Right cardiac atrium (tissue), 5 donors: ENCODE results near the gene SIPA1L3. TPM values are rescaled to one million over a fixed set of nuclear protein-coding genes. Genes with fewer than 3 reads are reported as not detected.

Experiments
- ATAC-seq, 2 donors: fragments of 200-7000 bp; cut with Tn5 transposase; one replicate each; pipeline versions ENCODE4 v1.8.0 to v1.9.1; 2020; ENCODE audit warnings: moderate library complexity in 2 of 2, mild to moderate bottlenecking in 1 of 2
- DNase-seq, 3 donors: peaks; one replicate each; pipeline ENCODE4 v3.0.0-alpha.2; 2020
- H3K27ac ChIP-seq: one replicate; pipeline ENCODE4 v1.5.1; 2013; ENCODE audit warnings: mild to moderate bottlenecking, low read length, control low read depth, moderate library complexity
- H3K27me3 ChIP-seq: one replicate; pipeline ENCODE4 v1.6.1; 2013; ENCODE audit not compliant: control insufficient read depth, insufficient read depth
- H3K4me1 ChIP-seq: one replicate; pipeline ENCODE4 v1.6.1; 2013; ENCODE audit warnings: low read length; ENCODE audit not compliant: control insufficient read depth, insufficient read depth
- H3K4me3 ChIP-seq: one replicate; pipeline ENCODE4 v1.5.1; 2013; ENCODE audit warnings: low read length, control low read depth
- H3K9me3 ChIP-seq: one replicate; pipeline ENCODE4 v1.6.1; 2013; ENCODE audit warnings: low read length; ENCODE audit not compliant: control insufficient read depth
- WGBS: extraction: QIAGEN DNeasy Blood & Tissue Kit; methylation state at CpG from one replicate; pipeline ENCODE4 v1.1.7; 2013; 5-methylcytosine and 5-hydroxymethylcytosine counted together
- intact Hi-C, 4 donors: fragments of 100-400 bp; cut with DNase I; formaldehyde crosslinking; loops; one replicate each; pipeline versions ENCODE4 v1.11.0 to v1.14.0; 2022 to 2023
- polyA plus RNA-seq: library from polyadenylated mRNA; stranded (reverse); fragments of 200-250 nt; gene quantifications from one replicate; pipeline ENCODE4 v1.2.3, GENCODE V29; 2013
- total RNA-seq, 4 donors: library from RNA; stranded (reverse); fragmentation: NEBNext Ultra II Directional; extraction: Animal tissue kit (Norgen Biotek cat#: 25700); gene quantifications; one replicate each; pipeline ENCODE4 v1.2.1, GENCODE V29; 2021
- donor health status: healthy with polysubstance abuse.
- donor health status: DM: no; HTN: yes; CAD: no.
- donor health status: DM: no; HTN: no; CAD: no.
- donor health status: DM: no; HTN: yes; CAD: no; lungs with severe emphysema.
- donor health status: DM: yes; HTN: yes; CAD: no.

SIPA1L3 gene
- total and polyA plus RNA-seq, 5 donors: 7.5 to 19.8 (median 10.2) TPM

GRCh38 chr19:38211151-38211591 lies 304.2 kb downstream of the SIPA1L3 start:
- Histone ChIP-seq H3K27me3 (no peaks in the 10 kb centered on the region), H3K4me1 (peaks cover 2% of the 10 kb centered on the region), H3K9me3 (no peaks in the 10 kb centered on the region), H3K27ac (no peak overlapping the region), H3K4me3 (peak overlapping the region; percentile 13)
- DNase-seq (peak in 2 of 3 donors; percentile 50 to 75), ATAC-seq (no peak)
- 8% methylated on average over 27 of the region's 27 CpGs for WGBS
- intact Hi-C loops: no loop called here

GRCh38 chr19:38211766-38212165 lies 304.8 kb downstream of the SIPA1L3 start:
- ATAC-seq (no peak), DNase-seq (no peak)
- Histone ChIP-seq H3K4me1 (peaks cover 2% of the 10 kb centered on the region), H3K4me3 (no peak overlapping the region), H3K27me3 (no peaks in the 10 kb centered on the region), H3K9me3 (no peaks in the 10 kb centered on the region), H3K27ac (no peak overlapping the region)
- 50% methylated on average over 15 of the region's 15 CpGs for WGBS
- intact Hi-C loops: no loop called here

GRCh38 chr19:38213469-38213868 lies 306.5 kb downstream of the SIPA1L3 start:
- H3K4me3 ChIP-seq: no peak overlapping the region
- H3K27me3 ChIP-seq: no peaks in the 10 kb centered on the region
- intact Hi-C loops: no loop called here
- 88% methylated on average over 23 of the region's 23 CpGs for WGBS
- no peak overlapping the region for H3K27ac ChIP-seq
- DNase-seq (no peak), ATAC-seq (no peak)
- peaks cover 2% of the 10 kb centered on the region for H3K4me1 ChIP-seq
- H3K9me3 ChIP-seq: no peaks in the 10 kb centered on the region

- H3K4me3 ChIP-seq: no peak overlapping the region
- no peaks in the 10 kb centered on the region for H3K27me3 ChIP-seq
- DNase-seq: no peak
- 72% methylated on average over 24 of the region's 24 CpGs for WGBS
- intact Hi-C loops: no loop called here
- no peak overlapping the region for H3K27ac ChIP-seq
- ATAC-seq: no peak
- H3K4me1 ChIP-seq: peaks cover 2% of the 10 kb centered on the region
- no peaks in the 10 kb centered on the region for H3K9me3 ChIP-seq
These were observed 307.1 kb downstream of the SIPA1L3 start for GRCh38 chr19:38213911-38214625.

- no peaks in the 10 kb centered on the region for H3K9me3 ChIP-seq
- H3K27me3 ChIP-seq: no peaks in the 10 kb centered on the region
- no peak overlapping the region for H3K4me3 ChIP-seq
- H3K27ac ChIP-seq: no peak overlapping the region
- ATAC-seq (no peak), DNase-seq (no peak)
- H3K4me1 ChIP-seq: no peaks in the 10 kb centered on the region
- WGBS: 65% methylated on average over 26 of the region's 26 CpGs
- intact Hi-C loops: no loop called here
These were observed 310.0 kb downstream of the SIPA1L3 start for GRCh38 chr19:38216785-38217641.

- intact Hi-C loops: no loop called here
- Histone ChIP-seq H3K27me3 (no peaks in the 10 kb centered on the region), H3K27ac (no peak overlapping the region), H3K4me3 (no peak overlapping the region), H3K9me3 (no peaks in the 10 kb centered on the region), H3K4me1 (no peaks in the 10 kb centered on the region)
- no peak for ATAC-seq
- 93% methylated on average over 3 of the region's 3 CpGs for WGBS
- DNase-seq: no peak
These were observed 311.2 kb downstream of the SIPA1L3 start for GRCh38 chr19:38218204-38218603.

GRCh38 chr19:38219221-38219620 lies 312.2 kb downstream of the SIPA1L3 start:
- H3K27me3 ChIP-seq: no peaks in the 10 kb centered on the region
- ATAC-seq: no peak
- 89% methylated on average over 10 of the region's 10 CpGs for WGBS
- H3K4me1 ChIP-seq: no peaks in the 10 kb centered on the region
- no peak overlapping the region for H3K27ac ChIP-seq
- intact Hi-C loops: no loop called here
- no peak for DNase-seq
- H3K4me3 ChIP-seq: no peak overlapping the region
- no peaks in the 10 kb centered on the region for H3K9me3 ChIP-seq

GRCh38 chr19:38221421-38221820 lies 314.4 kb downstream of the SIPA1L3 start:
- ATAC-seq: no peak
- 94% methylated on average over 6 of the region's 6 CpGs for WGBS
- H3K4me1 ChIP-seq: no peaks in the 10 kb centered on the region
- DNase-seq: no peak
- H3K9me3 ChIP-seq: no peaks in the 10 kb centered on the region
- intact Hi-C loops: loop anchor here in 2 of 4 donors (5.0 to 10.0 kb wide), 2 partner anchors 69 to 77 kb away; no protein-coding TSS in a partner anchor
- no peak overlapping the region for H3K27ac ChIP-seq
- no peaks in the 10 kb centered on the region for H3K27me3 ChIP-seq
- H3K4me3 ChIP-seq: no peak overlapping the region

- H3K27me3 ChIP-seq: no peaks in the 10 kb centered on the region
- intact Hi-C loops: loop anchor here in 2 of 4 donors (5.0 to 10.0 kb wide), 2 partner anchors 70 to 77 kb away; no protein-coding TSS in a partner anchor
These were observed 315.2 kb downstream of the SIPA1L3 start for GRCh38 chr19:38221919-38222830.

GRCh38 chr19:38223119-38223523 lies 316.1 kb downstream of the SIPA1L3 start:
- 94% methylated on average over 3 of the region's 3 CpGs for WGBS
- Histone ChIP-seq H3K9me3 (no peaks in the 10 kb centered on the region), H3K27ac (no peak overlapping the region), H3K27me3 (no peaks in the 10 kb centered on the region), H3K4me3 (no peak overlapping the region), H3K4me1 (no peaks in the 10 kb centered on the region)
- intact Hi-C loops: loop anchor here in 2 of 4 donors (5.0 to 10.0 kb wide), 2 partner anchors 71 to 78 kb away; no protein-coding TSS in a partner anchor
- ATAC-seq (no peak), DNase-seq (no peak)

More at GRCh38 chr19:38221919-38222830, 315.2 kb downstream of the SIPA1L3 start:
- no peaks in the 10 kb centered on the region for H3K9me3 ChIP-seq
- WGBS: 63% methylated on average over 64 of the region's 64 CpGs
- H3K27ac ChIP-seq: no peak overlapping the region
- H3K4me1 ChIP-seq: no peaks in the 10 kb centered on the region
- H3K4me3 ChIP-seq: no peak overlapping the region
- no peak for ATAC-seq
- DNase-seq: no peak
